CD4-positive, CD25-positive, alpha-beta regulatory T cell (primary cell): Measurements from ENCODE around the gene HEXIM2. TPM values are rescaled to one million over a fixed set of nuclear protein-coding genes. Genes with fewer than 3 reads are reported as not detected.

Source experiments
- ATAC-seq, 2 donors: fragments of 150-1000 bp; cut with Tn5 transposase; one replicate each; pipeline ENCODE4 v1.10.0; 2021; ENCODE audit warnings: low read depth in 2 of 2, moderate number of reproducible peaks in 2 of 2, moderate library complexity in 1 of 2
- DNase-seq, 3 donors: peaks; one replicate each; pipeline versions ENCODE4 v3.0.0 to v3.0.0-alpha.2; 2012 to 2022; ENCODE audit warnings: mixed read lengths in 1 of 3
- H3K27ac ChIP-seq: one replicate; pipeline ENCODE4 v1.7.0; 2013; ENCODE audit warnings: mild to moderate bottlenecking, low read length; ENCODE audit not compliant: insufficient read depth, poor library complexity, severe bottlenecking
- H3K27me3 ChIP-seq: one replicate; pipeline ENCODE4 v1.7.0; 2013; ENCODE audit warnings: low read length; ENCODE audit not compliant: control insufficient read depth, insufficient read depth
- H3K36me3 ChIP-seq: one replicate; pipeline ENCODE4 v1.7.0; 2013; ENCODE audit warnings: mild to moderate bottlenecking, low read length, moderate library complexity; ENCODE audit not compliant: control insufficient read depth, insufficient read depth
- H3K4me1 ChIP-seq: 2 replicates; pipeline ENCODE4 v1.7.0; 2013; ENCODE audit warnings: mild to moderate bottlenecking, low read length; ENCODE audit not compliant: insufficient read depth, control insufficient read depth, poor library complexity, severe bottlenecking
- H3K4me3 ChIP-seq: one replicate; pipeline ENCODE4 v1.7.0; 2013; ENCODE audit warnings: low read depth, mild to moderate bottlenecking, low read length, moderate library complexity
- H3K9me3 ChIP-seq, 2 experiments: 1 replicate in 1 of 2; 2 replicates in 1 of 2; pipeline ENCODE4 v1.7.0; 2013; ENCODE audit warnings: low read length in 2 of 2, mild to moderate bottlenecking in 1 of 2, moderate library complexity in 1 of 2; ENCODE audit not compliant: control insufficient read depth in 2 of 2
- H3K27ac Mint-ChIP-seq, 3 donors: one replicate each; pipeline ENCODE4 v1.8.0; 2020 to 2022; ENCODE audit warnings: mild to moderate bottlenecking in 3 of 3, mixed read lengths in 3 of 3, moderate library complexity in 2 of 3
- H3K27me3 Mint-ChIP-seq: one replicate; pipeline ENCODE4 v1.8.0; 2022; ENCODE audit warnings: mild to moderate bottlenecking, mixed read lengths
- H3K36me3 Mint-ChIP-seq: one replicate; pipeline ENCODE4 v1.8.0; 2020; ENCODE audit warnings: mixed read lengths
- H3K4me1 Mint-ChIP-seq, 4 donors: one replicate each; pipeline ENCODE4 v1.8.0; 2020 to 2022; ENCODE audit warnings: mixed read lengths in 4 of 4, mild to moderate bottlenecking in 1 of 4
- H3K4me3 Mint-ChIP-seq, 4 donors: one replicate each; pipeline ENCODE4 v1.8.0; 2020 to 2022; ENCODE audit warnings: mild to moderate bottlenecking in 4 of 4, mixed read lengths in 4 of 4, moderate library complexity in 3 of 4
- H3K9me3 Mint-ChIP-seq, 7 donors: one replicate each; pipeline ENCODE4 v1.8.0; 2020 to 2022; ENCODE audit warnings: mixed read lengths in 7 of 7, mild to moderate bottlenecking in 3 of 7, moderate library complexity in 2 of 7
- polyA plus RNA-seq, 4 donors: library from polyadenylated mRNA; unstranded; fragments of 300-500 nt; fragmentation: Illumina TruSeq; gene quantifications; one replicate each; pipeline ENCODE4 v1.2.3, GENCODE V29; 2021
- total RNA-seq: library from RNA; stranded (reverse); gene quantifications from one replicate; pipeline ENCODE4 v1.2.3, GENCODE V29; 2022

Gene HEXIM2
- total and polyA plus RNA-seq, 5 donors from 2014 or later, result 1.9 to 4.1 (median 2.5) TPM

GRCh38 chr17:45155483-45155882 is 6.2 kb upstream of the HEXIM2 start:
- Histone ChIP-seq H3K4me3 (no peak overlapping the region), H3K36me3 (no peaks in the 10 kb centered on the region), H3K9me3 (no peaks in the 10 kb centered on the region), H3K27me3 (no peaks in the 10 kb centered on the region), H3K27ac (peak overlapping the region; percentile 47), H3K4me1 (peaks cover 50% of the 10 kb centered on the region)
- Mint-ChIP-seq H3K9me3 (no peaks in the 10 kb centered on the region), H3K36me3 (peaks cover 13% of the 10 kb centered on the region), H3K4me1 (peaks cover 24 to 70% (median 41%) of the 10 kb centered on the region in 4 donors), H3K27me3 (no peaks in the 10 kb centered on the region), H3K4me3 (peak overlapping the region in 2 of 4 donors; percentile 43 to 47), H3K27ac (peak overlapping the region; percentile 12 to 74 (median 65))
- ATAC-seq (no peak), DNase-seq (no peak)

- Histone ChIP-seq H3K27me3 (no peaks in the 10 kb centered on the region), H3K4me3 (no peak overlapping the region), H3K9me3 (no peaks in the 10 kb centered on the region), H3K36me3 (no peaks in the 10 kb centered on the region), H3K27ac (no peak overlapping the region), H3K4me1 (peaks cover 47% of the 10 kb centered on the region)
- no peaks in the 10 kb centered on the region for H3K27me3 Mint-ChIP-seq
- no peaks in the 10 kb centered on the region for H3K9me3 Mint-ChIP-seq
- peaks cover 13% of the 10 kb centered on the region for H3K36me3 Mint-ChIP-seq
- ATAC-seq (no peak), DNase-seq (no peak)
- peak overlapping the region in 1 of 3 donors; percentile 6 for H3K27ac Mint-ChIP-seq
- H3K4me3 Mint-ChIP-seq, result peak overlapping the region in 1 of 4 donors; percentile 30
- peaks cover 20 to 62% (median 36%) of the 10 kb centered on the region in 4 donors for H3K4me1 Mint-ChIP-seq
Measured at GRCh38 chr17:45156242-45156641, 5.4 kb upstream of the HEXIM2 start.

- ATAC-seq, result peak; percentile 7 to 9
- Mint-ChIP-seq H3K9me3 (no peaks in the 10 kb centered on the region), H3K27ac (peak overlapping the region; percentile 97 to 99 (median 97)), H3K27me3 (no peaks in the 10 kb centered on the region), H3K4me3 (peak overlapping the region; percentile 92 to 97 (median 96)), H3K4me1 (peaks cover 15 to 61% (median 38%) of the 10 kb centered on the region in 4 donors), H3K36me3 (peaks cover 13% of the 10 kb centered on the region)
- peak overlapping the region; percentile 90 for H3K4me3 ChIP-seq
- no peaks in the 10 kb centered on the region for H3K9me3 ChIP-seq
- peaks cover 37% of the 10 kb centered on the region for H3K4me1 ChIP-seq
- no peaks in the 10 kb centered on the region for H3K36me3 ChIP-seq
- H3K27me3 ChIP-seq, result no peaks in the 10 kb centered on the region
- DNase-seq, result peak in 2 of 3 donors; percentile 42 to 64
- H3K27ac ChIP-seq, result peak overlapping the region; percentile 98
Measured at GRCh38 chr17:45160447-45161287, 1.0 kb upstream of the HEXIM2 start.

GRCh38 chr17:45162025-45162687 is 481 bp downstream of the HEXIM2 start:
- no peaks in the 10 kb centered on the region for H3K27me3 ChIP-seq
- peaks cover 9% of the 10 kb centered on the region for H3K36me3 Mint-ChIP-seq
- peak overlapping the region; percentile 92 to 97 (median 93) for H3K4me3 Mint-ChIP-seq
- H3K27ac ChIP-seq, result peak overlapping the region; percentile 98
- H3K4me1 Mint-ChIP-seq, result peaks cover 10 to 48% (median 32%) of the 10 kb centered on the region in 4 donors
- DNase-seq, result no peak
- peak overlapping the region in 2 of 3 donors; percentile 97 for H3K27ac Mint-ChIP-seq
- peak overlapping the region; percentile 82 for H3K4me3 ChIP-seq
- no peaks in the 10 kb centered on the region for H3K9me3 Mint-ChIP-seq
- no peaks in the 10 kb centered on the region for H3K36me3 ChIP-seq
- ATAC-seq, result no peak
- no peaks in the 10 kb centered on the region for H3K27me3 Mint-ChIP-seq
- H3K4me1 ChIP-seq, result peaks cover 35% of the 10 kb centered on the region
- no peaks in the 10 kb centered on the region for H3K9me3 ChIP-seq

GRCh38 chr17:45164734-45165269 is 3.1 kb downstream of the HEXIM2 start:
- no peaks in the 10 kb centered on the region for H3K9me3 Mint-ChIP-seq
- no peak overlapping the region for H3K27ac Mint-ChIP-seq
- no peaks in the 10 kb centered on the region for H3K27me3 Mint-ChIP-seq
- DNase-seq (no peak), ATAC-seq (no peak)
- H3K4me1 Mint-ChIP-seq, result peaks cover 5 to 22% (median 17%) of the 10 kb centered on the region in 4 donors
- peaks cover 17% of the 10 kb centered on the region for H3K4me1 ChIP-seq
- H3K9me3 ChIP-seq, result no peaks in the 10 kb centered on the region
- H3K27ac ChIP-seq, result no peak overlapping the region
- no peaks in the 10 kb centered on the region for H3K36me3 Mint-ChIP-seq
- H3K4me3 ChIP-seq, result no peak overlapping the region
- no peaks in the 10 kb centered on the region for H3K36me3 ChIP-seq
- no peaks in the 10 kb centered on the region for H3K27me3 ChIP-seq
- H3K4me3 Mint-ChIP-seq, result no peak overlapping the region

- DNase-seq, result no peak
- Mint-ChIP-seq H3K9me3 (no peaks in the 10 kb centered on the region), H3K36me3 (no peaks in the 10 kb centered on the region), H3K4me3 (no peak overlapping the region), H3K4me1 (peaks cover 0 to 28% (median 11%) of the 10 kb centered on the region in 4 donors), H3K27ac (no peak overlapping the region), H3K27me3 (no peaks in the 10 kb centered on the region)
- no peak for ATAC-seq
- Histone ChIP-seq H3K9me3 (no peaks in the 10 kb centered on the region), H3K27ac (no peak overlapping the region), H3K27me3 (no peaks in the 10 kb centered on the region), H3K4me1 (peaks cover 19% of the 10 kb centered on the region), H3K36me3 (no peaks in the 10 kb centered on the region), H3K4me3 (no peak overlapping the region)
Measured at GRCh38 chr17:45168991-45169752, 7.5 kb downstream of the HEXIM2 start.

- Histone ChIP-seq H3K4me3 (no peak overlapping the region), H3K27me3 (no peaks in the 10 kb centered on the region), H3K4me1 (peaks cover 19% of the 10 kb centered on the region), H3K27ac (no peak overlapping the region), H3K36me3 (no peaks in the 10 kb centered on the region), H3K9me3 (no peaks in the 10 kb centered on the region)
- H3K9me3 Mint-ChIP-seq, result no peaks in the 10 kb centered on the region
- H3K4me1 Mint-ChIP-seq, result peaks cover 0 to 25% (median 6%) of the 10 kb centered on the region in 4 donors
- no peaks in the 10 kb centered on the region for H3K27me3 Mint-ChIP-seq
- H3K36me3 Mint-ChIP-seq, result no peaks in the 10 kb centered on the region
- H3K27ac Mint-ChIP-seq, result peak overlapping the region in 2 of 3 donors; percentile 41 to 76
- ATAC-seq (no peak), DNase-seq (no peak)
- peak overlapping the region in 1 of 4 donors; percentile 11 for H3K4me3 Mint-ChIP-seq
Measured at GRCh38 chr17:45170280-45170930, 8.7 kb downstream of the HEXIM2 start.
